Stomach (tissue), 4 donors: ENCODE data around the gene NCKAP5.

Experiments
- EP300 ChIP-seq: sonication (generic); formaldehyde crosslinking; IDR thresholded peaks from one replicate; pipeline ENCODE4 v1.6.1; 2017; ENCODE audit warnings: antibody characterized with exemption
- POLR2AphosphoS5 ChIP-seq, 3 donors: sonication (generic); formaldehyde crosslinking; IDR thresholded peaks; one replicate each; pipeline ENCODE4 v1.6.1; 2016; ENCODE audit warnings: antibody characterized with exemption in 3 of 3
- TF ChIP-seq, protein P1 (sequence below), 7 experiments: fragments of 450-650 bp in 4 of 7; fragments of 200-600 bp in 3 of 7; sonication (generic) in 3 of 7; IDR thresholded peaks; one replicate each; pipeline ENCODE4 v1.5.1; 2016 to 2019; ENCODE audit warnings: antibody characterized with exemption in 7 of 7, control low read depth in 2 of 7, mild to moderate bottlenecking in 1 of 7

DNA sequence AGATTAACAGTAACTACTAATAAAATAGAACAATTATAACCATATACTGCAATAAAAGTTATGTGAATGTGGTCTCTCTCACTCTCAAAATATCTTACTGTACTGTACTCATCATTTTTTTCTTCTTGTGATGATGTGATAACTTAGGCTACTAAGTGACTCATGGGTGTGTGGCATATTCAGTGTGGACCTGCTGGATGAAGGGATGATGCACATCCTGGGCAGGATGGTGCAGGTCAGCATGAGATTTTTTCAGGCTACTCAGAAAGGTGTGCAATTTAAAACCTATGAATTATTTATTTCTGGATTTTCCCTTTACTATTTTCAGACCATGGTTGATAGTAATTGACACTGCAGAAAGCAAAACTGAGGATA lies 90.7 kb downstream of the NCKAP5 start:
- TF ChIP-seq, protein P1, sequence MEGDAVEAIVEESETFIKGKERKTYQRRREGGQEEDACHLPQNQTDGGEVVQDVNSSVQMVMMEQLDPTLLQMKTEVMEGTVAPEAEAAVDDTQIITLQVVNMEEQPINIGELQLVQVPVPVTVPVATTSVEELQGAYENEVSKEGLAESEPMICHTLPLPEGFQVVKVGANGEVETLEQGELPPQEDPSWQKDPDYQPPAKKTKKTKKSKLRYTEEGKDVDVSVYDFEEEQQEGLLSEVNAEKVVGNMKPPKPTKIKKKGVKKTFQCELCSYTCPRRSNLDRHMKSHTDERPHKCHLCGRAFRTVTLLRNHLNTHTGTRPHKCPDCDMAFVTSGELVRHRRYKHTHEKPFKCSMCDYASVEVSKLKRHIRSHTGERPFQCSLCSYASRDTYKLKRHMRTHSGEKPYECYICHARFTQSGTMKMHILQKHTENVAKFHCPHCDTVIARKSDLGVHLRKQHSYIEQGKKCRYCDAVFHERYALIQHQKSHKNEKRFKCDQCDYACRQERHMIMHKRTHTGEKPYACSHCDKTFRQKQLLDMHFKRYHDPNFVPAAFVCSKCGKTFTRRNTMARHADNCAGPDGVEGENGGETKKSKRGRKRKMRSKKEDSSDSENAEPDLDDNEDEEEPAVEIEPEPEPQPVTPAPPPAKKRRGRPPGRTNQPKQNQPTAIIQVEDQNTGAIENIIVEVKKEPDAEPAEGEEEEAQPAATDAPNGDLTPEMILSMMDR (IDR thresholded peaks at IDR 0.05) = no peak
- TF ChIP-seq POLR2AphosphoS5 (IDR thresholded peaks at IDR 0.05) (no peak), EP300 (no peak)
